Mesothelial cell of epicardium (in vitro differentiated cells): ENCODE results near the gene KRT27. TPM values are rescaled to one million over a fixed set of nuclear protein-coding genes. Genes with fewer than 3 reads are reported as not detected.

Experiments used
- DNase-seq, 2 experiments: peaks; one replicate each; pipeline ENCODE4 v3.0.0; 2021; ENCODE audit warnings: low spot score in 2 of 2; ENCODE audit not compliant: unreplicated experiment in 2 of 2
- H3K27ac Mint-ChIP-seq: 2 replicates; pipeline ENCODE4 v1.8.0; 2021; ENCODE audit warnings: mixed read lengths
- H3K27me3 Mint-ChIP-seq: 2 replicates; pipeline ENCODE4 v1.8.0; 2021; ENCODE audit warnings: low read depth, mixed read lengths
- H3K36me3 Mint-ChIP-seq: 2 replicates; pipeline ENCODE4 v1.8.0; 2021; ENCODE audit warnings: mixed read lengths
- H3K4me1 Mint-ChIP-seq: 2 replicates; pipeline ENCODE4 v1.8.0; 2021; ENCODE audit warnings: mixed read lengths
- H3K4me3 Mint-ChIP-seq: 2 replicates; pipeline ENCODE4 v1.8.0; 2021; ENCODE audit warnings: mild to moderate bottlenecking, moderate library complexity, mixed read lengths
- H3K9me3 Mint-ChIP-seq: 2 replicates; pipeline ENCODE4 v1.8.0; 2021; ENCODE audit warnings: mixed read lengths
- CTCF ChIP-seq: fragments of 200-600 bp; sonication (generic); IDR thresholded peaks from one replicate; pipeline ENCODE4 v1.5.0; 2021; ENCODE audit warnings: antibody characterized with exemption; ENCODE audit not compliant: unreplicated experiment
- total RNA-seq: library from RNA; stranded (reverse); gene quantifications from 3 replicates; pipeline ENCODE4 v1.2.1, GENCODE V29; 2021

Gene KRT27
- total RNA-seq, 1 donor from 2014 or later, result not detected

GRCh38 chr17:40813804-40814203 is 31.5 kb upstream of the KRT27 start:
- H3K9me3 Mint-ChIP-seq, result no peaks in the 10 kb centered on the region
- H3K4me1 Mint-ChIP-seq, result peaks cover 10% of the 10 kb centered on the region
- H3K4me3 Mint-ChIP-seq, result no peak overlapping the region
- TF ChIP-seq CTCF, result no peak
- H3K36me3 Mint-ChIP-seq, result peaks cover 11% of the 10 kb centered on the region
- peaks cover 56% of the 10 kb centered on the region for H3K27me3 Mint-ChIP-seq
- H3K27ac Mint-ChIP-seq, result no peak overlapping the region
- DNase-seq, result no peak

- peaks cover 10% of the 10 kb centered on the region for H3K4me1 Mint-ChIP-seq
- H3K4me3 Mint-ChIP-seq, result no peak overlapping the region
- TF ChIP-seq CTCF, result no peak
- DNase-seq, result no peak
- H3K27ac Mint-ChIP-seq, result no peak overlapping the region
- H3K36me3 Mint-ChIP-seq, result peaks cover 11% of the 10 kb centered on the region
- H3K27me3 Mint-ChIP-seq, result peaks cover 66% of the 10 kb centered on the region
- no peaks in the 10 kb centered on the region for H3K9me3 Mint-ChIP-seq
Measured at GRCh38 chr17:40812639-40813038, 30.3 kb upstream of the KRT27 start.

GRCh38 chr17:40810494-40810893 is 28.1 kb upstream of the KRT27 start:
- H3K9me3 Mint-ChIP-seq, result no peaks in the 10 kb centered on the region
- no peaks in the 10 kb centered on the region for H3K36me3 Mint-ChIP-seq
- H3K4me1 Mint-ChIP-seq, result peaks cover 7% of the 10 kb centered on the region
- H3K4me3 Mint-ChIP-seq, result no peak overlapping the region
- H3K27ac Mint-ChIP-seq, result no peak overlapping the region
- no peak for TF ChIP-seq CTCF
- no peak for DNase-seq
- peaks cover 86% of the 10 kb centered on the region for H3K27me3 Mint-ChIP-seq

- H3K4me3 Mint-ChIP-seq, result no peak overlapping the region
- TF ChIP-seq CTCF, result no peak
- H3K27ac Mint-ChIP-seq, result no peak overlapping the region
- H3K36me3 Mint-ChIP-seq, result no peaks in the 10 kb centered on the region
- no peak for DNase-seq
- H3K9me3 Mint-ChIP-seq, result no peaks in the 10 kb centered on the region
- H3K4me1 Mint-ChIP-seq, result peaks cover 7% of the 10 kb centered on the region
- H3K27me3 Mint-ChIP-seq, result peaks cover 89% of the 10 kb centered on the region
Measured at GRCh38 chr17:40809721-40810421, 27.5 kb upstream of the KRT27 start.

GRCh38 chr17:40806131-40806530 is 23.8 kb upstream of the KRT27 start:
- H3K36me3 Mint-ChIP-seq, result no peaks in the 10 kb centered on the region
- peaks cover 9% of the 10 kb centered on the region for H3K4me1 Mint-ChIP-seq
- peaks cover 66% of the 10 kb centered on the region for H3K27me3 Mint-ChIP-seq
- DNase-seq, result no peak
- TF ChIP-seq CTCF, result no peak
- H3K9me3 Mint-ChIP-seq, result no peaks in the 10 kb centered on the region
- H3K27ac Mint-ChIP-seq, result no peak overlapping the region
- no peak overlapping the region for H3K4me3 Mint-ChIP-seq
